Cerebellar cortex (tissue), 1 donor: Measurements from ENCODE around the gene CR1.
"Not testable (repeated sequence)": the region's sequence is repeated elsewhere in the genome, so short reads cannot be mapped to it uniquely, and the experiment has no call there.

Source experiments
- DNase-seq: peaks from one replicate; pipeline ENCODE4 v3.0.0-alpha.2; 2015; ENCODE audit warnings: low spot score

Gene CR1

GRCh38 chr1:207589506-207589905 is 93.5 kb downstream of the CR1 start:
- DNase-seq, result not testable (repeated sequence)

GRCh38 chr1:207591205-207591604 is 95.2 kb downstream of the CR1 start:
- not testable (repeated sequence) for DNase-seq

GRCh38 chr1:207594095-207594494 is 98.1 kb downstream of the CR1 start:
- not testable (repeated sequence) for DNase-seq

GRCh38 chr1:207603777-207604176 is 107.8 kb downstream of the CR1 start:
- no peak for DNase-seq

GRCh38 chr1:207605444-207606361 is 109.7 kb downstream of the CR1 start:
- DNase-seq, result no peak

GRCh38 chr1:207606362-207606755 is 110.4 kb downstream of the CR1 start:
- no peak for DNase-seq

GRCh38 chr1:207612762-207613161 is 116.8 kb downstream of the CR1 start:
- no peak for DNase-seq

- DNase-seq, result peak; percentile 13
These were observed 124.0 kb downstream of the CR1 start for GRCh38 chr1:207619871-207620542.

- DNase-seq, result no peak
These were observed 124.6 kb downstream of the CR1 start for GRCh38 chr1:207620543-207620893.

- DNase-seq, result not testable (repeated sequence)
These were observed 129.6 kb downstream of the CR1 start for GRCh38 chr1:207625504-207626071.

GRCh38 chr1:207626972-207627337 is 131.0 kb downstream of the CR1 start:
- no peak for DNase-seq

GRCh38 chr1:207627496-207627895 is 131.5 kb downstream of the CR1 start:
- DNase-seq, result no peak

GRCh38 chr1:207628776-207629175 is 132.8 kb downstream of the CR1 start:
- no peak for DNase-seq

GRCh38 chr1:207631137-207631536 is 135.2 kb downstream of the CR1 start:
- no peak for DNase-seq

- no peak for DNase-seq
These were observed 137.3 kb downstream of the CR1 start for GRCh38 chr1:207633226-207633625.

GRCh38 chr1:207633699-207634289 is 137.8 kb downstream of the CR1 start:
- DNase-seq, result not testable (repeated sequence)

GRCh38 chr1:207634293-207634692 is 138.3 kb downstream of the CR1 start:
- DNase-seq, result not testable (repeated sequence)

- not testable (repeated sequence) for DNase-seq
These were observed 139.7 kb downstream of the CR1 start for GRCh38 chr1:207635569-207636186.

- DNase-seq, result not testable (repeated sequence)
These were observed 142.7 kb downstream of the CR1 start for GRCh38 chr1:207638487-207639145.

- DNase-seq, result not testable (repeated sequence)
These were observed 143.4 kb downstream of the CR1 start for GRCh38 chr1:207639362-207639761.

GRCh38 chr1:207644166-207644851 is 148.4 kb downstream of the CR1 start:
- DNase-seq, result no peak
